ENCODE results near the gene ZNF140.

DNA sequence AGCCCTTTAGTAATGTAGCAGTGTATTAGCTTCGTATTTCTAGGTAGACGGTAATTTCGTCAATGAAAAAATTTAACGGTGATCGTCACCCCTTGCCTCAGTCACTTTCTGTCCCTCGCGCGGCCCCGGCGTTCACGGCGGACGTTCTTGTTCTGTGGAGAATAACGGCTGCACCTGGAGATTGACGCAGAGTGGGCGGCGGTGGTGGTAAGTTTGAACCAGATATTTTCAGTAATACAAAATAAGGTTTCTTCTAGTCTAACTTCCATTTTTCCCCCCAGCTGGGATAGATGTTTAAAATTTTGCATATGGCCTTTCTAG lies 50.0 kb downstream of the ZNF140 start:
- TF ChIP-seq, protein P1, sequence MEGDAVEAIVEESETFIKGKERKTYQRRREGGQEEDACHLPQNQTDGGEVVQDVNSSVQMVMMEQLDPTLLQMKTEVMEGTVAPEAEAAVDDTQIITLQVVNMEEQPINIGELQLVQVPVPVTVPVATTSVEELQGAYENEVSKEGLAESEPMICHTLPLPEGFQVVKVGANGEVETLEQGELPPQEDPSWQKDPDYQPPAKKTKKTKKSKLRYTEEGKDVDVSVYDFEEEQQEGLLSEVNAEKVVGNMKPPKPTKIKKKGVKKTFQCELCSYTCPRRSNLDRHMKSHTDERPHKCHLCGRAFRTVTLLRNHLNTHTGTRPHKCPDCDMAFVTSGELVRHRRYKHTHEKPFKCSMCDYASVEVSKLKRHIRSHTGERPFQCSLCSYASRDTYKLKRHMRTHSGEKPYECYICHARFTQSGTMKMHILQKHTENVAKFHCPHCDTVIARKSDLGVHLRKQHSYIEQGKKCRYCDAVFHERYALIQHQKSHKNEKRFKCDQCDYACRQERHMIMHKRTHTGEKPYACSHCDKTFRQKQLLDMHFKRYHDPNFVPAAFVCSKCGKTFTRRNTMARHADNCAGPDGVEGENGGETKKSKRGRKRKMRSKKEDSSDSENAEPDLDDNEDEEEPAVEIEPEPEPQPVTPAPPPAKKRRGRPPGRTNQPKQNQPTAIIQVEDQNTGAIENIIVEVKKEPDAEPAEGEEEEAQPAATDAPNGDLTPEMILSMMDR (IDR thresholded peaks at IDR 0.05), result no peak
- TF ChIP-seq POLR2A (IDR thresholded peaks at IDR 0.05), result no peak

Data from vagina (tissue), 2 donors.